COLO668 (cell line): ENCODE results near the gene FCHSD1.
A peak's percentile ranks its signal among the peaks of the same experiment; 100 is the strongest.

Experiments used
- DNase-seq: peaks from one replicate; lab custom pipeline; 2025; ENCODE audit not compliant: unreplicated experiment; lab: John Stamatoyannopoulos, UW

Gene FCHSD1

DNA sequence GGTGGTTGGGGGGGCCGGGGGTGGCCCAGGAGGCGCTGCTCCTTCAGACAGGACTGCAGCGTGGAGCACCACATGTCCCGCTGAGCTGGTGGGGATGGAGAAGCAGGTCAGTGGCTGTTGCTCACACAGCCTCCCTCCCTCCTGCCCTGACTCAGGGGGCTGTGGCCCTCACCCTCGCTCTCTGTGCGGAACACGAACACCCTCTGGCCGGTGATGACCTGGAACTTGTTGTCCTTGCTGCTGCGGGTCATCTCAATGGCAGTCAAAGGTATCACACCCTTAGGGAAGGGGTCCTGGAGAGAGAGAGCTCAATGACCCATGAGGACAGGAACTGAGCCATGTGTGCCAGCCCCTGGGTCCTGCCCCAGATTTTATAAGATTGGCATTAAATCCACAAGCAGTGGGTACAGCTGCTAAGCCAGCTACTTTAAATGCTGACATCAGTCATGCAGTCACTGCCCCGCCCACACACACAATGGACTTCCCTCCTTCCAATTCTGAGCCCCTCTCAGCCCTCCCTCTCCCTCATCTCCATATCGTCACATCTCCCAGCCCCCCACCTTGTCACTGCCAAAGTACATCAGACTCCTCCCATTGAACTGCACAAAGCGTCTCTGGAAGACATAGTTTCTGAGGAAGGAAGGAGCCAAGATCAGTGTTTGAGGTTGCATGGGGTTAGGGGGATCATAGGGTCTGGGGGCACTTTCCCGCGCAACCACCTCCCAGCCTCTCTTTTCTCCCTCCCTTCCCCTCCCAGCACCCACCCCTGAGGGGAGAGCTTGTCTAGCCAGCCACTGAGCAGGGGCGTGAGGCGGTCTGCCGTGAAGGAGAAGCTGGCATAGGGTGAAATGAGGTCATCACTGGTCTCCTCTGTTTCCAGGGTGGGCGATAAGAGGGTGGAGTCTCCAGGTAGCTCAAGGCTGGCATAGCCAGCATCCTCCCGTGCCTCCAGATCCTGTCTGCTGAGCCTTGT lies 21.9 kb upstream of the FCHSD1 start:
- DNase-seq, result no peak

GRCh38 chr5:141672071-141672840 lies 21.0 kb upstream of the FCHSD1 start:
- DNase-seq, result no peak

DNA sequence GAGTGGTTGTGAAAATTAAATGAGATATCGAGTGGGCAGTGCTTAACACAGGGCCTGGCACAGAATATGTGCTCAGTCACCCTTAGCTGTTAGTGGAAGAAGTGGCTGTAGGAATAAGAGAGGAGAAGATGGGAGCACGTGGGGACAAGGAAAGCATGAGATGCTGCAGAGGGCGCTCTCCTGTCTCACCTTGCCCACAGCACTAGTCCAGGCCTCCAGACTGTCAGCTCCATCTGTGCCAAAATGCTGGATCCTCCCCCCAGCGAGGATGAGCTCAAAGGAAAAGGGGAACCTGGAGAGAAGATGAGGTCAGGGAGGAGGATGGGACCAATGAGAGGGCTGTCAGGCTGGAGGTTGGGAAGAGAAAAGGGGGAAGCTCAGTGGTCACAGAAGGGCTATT lies 18.3 kb upstream of the FCHSD1 start:
- no peak for DNase-seq

GRCh38 chr5:141668601-141669265 lies 17.5 kb upstream of the FCHSD1 start:
- no peak for DNase-seq

- no peak for DNase-seq
These were observed 15.1 kb upstream of the FCHSD1 start for GRCh38 chr5:141665995-141666940.

DNA sequence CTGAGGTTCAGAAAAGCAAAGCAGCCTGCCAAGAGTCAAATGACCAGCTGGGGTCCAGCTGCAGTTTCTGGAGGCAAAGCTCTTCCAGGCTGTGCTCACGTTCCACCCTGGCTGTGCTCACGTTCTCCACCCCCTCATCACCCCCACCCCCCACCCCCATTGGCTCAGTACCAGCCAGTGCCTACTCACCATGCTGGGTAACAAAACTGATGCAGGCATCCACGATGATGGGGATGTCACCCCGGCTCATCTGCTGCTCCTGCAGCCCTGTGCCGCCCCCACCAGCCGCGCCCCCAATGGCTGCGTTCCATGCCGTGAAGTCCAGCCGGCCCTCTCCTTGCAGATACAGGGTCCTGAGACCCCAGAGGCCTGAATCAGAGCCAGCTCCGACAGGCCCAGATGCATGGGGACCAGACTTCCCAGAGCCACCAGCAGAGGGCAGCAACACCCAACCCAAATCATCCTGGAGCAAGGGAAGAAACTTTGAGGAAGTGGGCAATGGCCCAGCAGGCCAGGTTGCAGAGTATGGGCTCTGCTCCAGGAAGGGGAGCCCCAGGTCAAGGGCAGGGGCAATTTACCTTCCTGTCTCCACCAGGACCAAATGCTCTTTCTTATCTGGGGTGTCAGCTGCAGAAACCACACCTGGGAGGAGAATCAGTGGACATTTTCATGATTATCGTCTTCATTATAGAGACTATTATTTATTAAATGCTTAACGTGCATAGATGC lies 13.7 kb upstream of the FCHSD1 start:
- DNase-seq, result peak; percentile 52

DNA sequence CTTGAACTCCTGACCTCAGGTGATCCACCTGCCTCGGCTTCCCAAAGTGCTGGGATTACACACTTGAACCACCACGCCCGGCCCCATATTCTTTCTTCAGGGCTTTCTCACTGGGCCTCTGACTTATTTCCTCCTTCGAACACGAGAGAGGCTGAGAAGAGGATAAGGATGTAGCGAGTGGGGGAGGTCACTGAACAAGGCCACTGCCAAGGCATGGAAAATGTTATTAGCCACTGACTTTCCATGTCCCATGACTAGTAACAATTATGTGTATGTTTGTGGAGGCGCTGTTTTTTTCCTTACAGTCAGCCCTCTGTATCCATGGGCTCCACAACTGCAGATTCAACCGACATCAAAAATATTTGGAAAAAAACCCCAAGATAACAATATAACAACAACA lies 12.3 kb upstream of the FCHSD1 start:
- DNase-seq, result no peak

GRCh38 chr5:141662028-141662427 lies 10.8 kb upstream of the FCHSD1 start:
- no peak for DNase-seq

DNA sequence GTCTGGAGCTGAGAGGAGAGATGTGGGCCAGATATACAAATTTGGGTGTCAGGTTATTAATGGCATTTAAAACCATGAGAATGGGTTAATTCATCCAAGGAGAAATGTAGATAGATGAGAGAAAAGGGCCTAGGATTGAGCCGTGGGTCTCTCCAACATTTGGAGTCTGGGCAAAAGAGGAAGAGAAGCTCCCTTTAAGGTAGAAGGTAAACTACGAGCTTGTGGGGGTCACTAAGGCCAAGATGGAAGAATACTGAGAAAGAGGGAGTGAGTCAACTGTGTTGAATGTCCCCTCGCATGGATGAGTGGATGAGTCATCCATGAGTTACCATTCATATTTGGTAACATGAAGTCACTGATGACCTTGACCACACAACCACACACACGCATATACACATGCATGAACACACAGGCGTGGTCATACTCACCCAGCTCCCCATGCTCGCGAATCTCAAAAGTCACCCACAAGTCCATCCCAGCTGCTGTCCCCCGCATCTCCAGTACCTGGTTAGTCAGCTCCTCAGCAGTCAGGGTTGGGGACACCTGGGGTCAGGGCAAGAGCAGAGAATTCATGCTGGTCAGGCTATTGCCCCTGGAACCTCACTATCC lies 6.8 kb upstream of the FCHSD1 start:
- DNase-seq, result peak; percentile 1

- no peak for DNase-seq
These were observed 6.2 kb upstream of the FCHSD1 start for GRCh38 chr5:141657404-141657803.

- DNase-seq, result no peak
These were observed 5.2 kb upstream of the FCHSD1 start for GRCh38 chr5:141656396-141656795.

DNA sequence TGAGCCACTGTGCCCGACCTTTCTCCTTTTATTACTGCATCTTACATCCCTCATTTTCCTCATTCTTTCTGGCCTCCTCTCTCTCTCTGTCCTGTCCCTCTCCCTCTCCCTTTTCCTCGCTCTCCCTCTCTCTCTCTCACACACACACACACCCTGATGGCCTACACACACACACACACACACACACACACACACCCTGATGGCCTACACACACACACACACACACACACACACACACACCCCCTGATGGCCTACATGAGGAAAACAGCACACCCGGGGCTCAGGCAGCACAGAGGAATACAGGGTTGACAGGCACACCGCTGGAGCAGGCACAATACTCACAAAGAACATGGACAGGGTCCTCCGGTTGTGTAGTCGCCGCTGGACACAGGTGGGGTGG lies 3.8 kb upstream of the FCHSD1 start:
- no peak for DNase-seq

GRCh38 chr5:141654298-141654697 lies 3.1 kb upstream of the FCHSD1 start:
- no peak for DNase-seq

- no peak for DNase-seq
These were observed 499 bp upstream of the FCHSD1 start for GRCh38 chr5:141651728-141652105.

- DNase-seq, result no peak
These were observed 1.2 kb downstream of the FCHSD1 start for GRCh38 chr5:141649972-141650371.

DNA sequence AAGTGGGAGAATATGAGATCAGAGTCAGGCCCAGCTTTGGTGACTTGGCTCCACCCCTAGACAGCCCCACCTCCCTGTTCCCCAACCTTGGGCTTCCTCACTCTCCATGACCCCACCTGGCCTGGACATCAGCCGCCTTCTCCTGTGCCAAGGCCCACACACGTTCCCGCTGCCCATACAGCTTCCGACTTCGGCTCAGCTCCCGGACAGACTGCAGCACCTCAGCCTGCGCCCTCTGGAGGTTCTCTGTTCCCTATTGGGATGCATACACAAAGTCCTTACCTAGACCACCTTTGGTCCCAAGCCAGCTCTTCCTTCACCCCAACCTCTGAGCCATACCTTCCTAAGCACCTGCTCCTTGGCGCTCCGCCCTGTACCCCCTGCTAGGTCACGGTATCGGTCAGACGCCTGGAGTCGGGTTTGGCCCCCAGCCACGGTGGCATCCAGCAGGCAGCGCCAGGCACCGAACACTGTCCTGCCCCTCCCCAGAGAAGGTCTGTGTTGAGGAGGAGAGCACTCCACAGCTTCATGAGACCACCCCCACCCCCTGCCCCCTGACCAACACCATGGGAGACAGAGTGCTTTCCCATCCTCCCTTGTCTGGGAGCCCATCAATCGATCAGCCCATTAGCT lies 2.0 kb downstream of the FCHSD1 start:
- DNase-seq, result no peak

DNA sequence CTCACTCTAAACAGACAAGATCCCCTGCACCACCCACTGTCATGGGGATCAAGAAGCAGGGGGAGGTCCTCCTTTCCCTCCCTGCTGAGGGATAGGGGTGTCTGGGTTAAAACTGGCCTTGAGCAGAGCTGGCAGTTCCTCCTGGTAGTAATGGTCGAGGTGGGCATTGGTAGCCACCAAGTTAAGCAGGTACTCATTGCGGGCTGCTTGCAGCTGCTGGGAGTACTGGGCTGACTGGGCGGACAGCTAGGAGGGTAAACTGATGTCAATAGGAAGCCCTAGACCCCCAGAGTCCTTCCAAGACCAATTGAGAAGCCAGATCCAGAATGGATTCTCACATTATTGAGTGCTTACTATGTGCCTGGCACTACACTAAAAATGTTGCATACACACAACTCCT lies 3.4 kb downstream of the FCHSD1 start:
- no peak for DNase-seq

DNA sequence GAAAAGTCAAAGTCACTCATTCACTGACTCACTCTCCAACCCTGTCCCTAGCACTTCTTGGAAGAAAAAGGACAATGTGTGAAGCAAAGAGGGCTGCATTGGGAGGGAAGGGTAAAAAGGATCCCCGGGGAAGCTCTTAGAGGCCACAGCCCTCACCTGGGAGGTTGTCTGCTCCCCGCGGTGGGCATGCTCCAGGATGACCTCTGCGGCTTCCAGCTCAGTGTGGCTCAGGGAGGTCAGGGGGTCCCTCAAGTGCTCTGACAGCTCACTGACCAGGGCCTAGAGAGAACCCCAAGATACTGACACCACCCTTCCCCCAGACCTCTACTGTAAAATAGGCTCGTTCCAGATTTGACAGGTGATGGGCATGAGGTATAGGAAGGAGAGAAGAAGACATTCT lies 4.0 kb downstream of the FCHSD1 start:
- no peak for DNase-seq

GRCh38 chr5:141646026-141646425 lies 5.2 kb downstream of the FCHSD1 start:
- DNase-seq, result no peak
